Measurements from ENCODE around the gene ABL2. TPM values are rescaled to one million over a fixed set of nuclear protein-coding genes. Genes with fewer than 3 reads are reported as not detected.

The ABL2 gene
- total and polyA plus RNA-seq, 9 of the 15 experiments (the other 6 are each of a cell fraction or from before 2014, with no cell fraction given), result 1.4 to 15.0 (median 8.6) TPM

DNA sequence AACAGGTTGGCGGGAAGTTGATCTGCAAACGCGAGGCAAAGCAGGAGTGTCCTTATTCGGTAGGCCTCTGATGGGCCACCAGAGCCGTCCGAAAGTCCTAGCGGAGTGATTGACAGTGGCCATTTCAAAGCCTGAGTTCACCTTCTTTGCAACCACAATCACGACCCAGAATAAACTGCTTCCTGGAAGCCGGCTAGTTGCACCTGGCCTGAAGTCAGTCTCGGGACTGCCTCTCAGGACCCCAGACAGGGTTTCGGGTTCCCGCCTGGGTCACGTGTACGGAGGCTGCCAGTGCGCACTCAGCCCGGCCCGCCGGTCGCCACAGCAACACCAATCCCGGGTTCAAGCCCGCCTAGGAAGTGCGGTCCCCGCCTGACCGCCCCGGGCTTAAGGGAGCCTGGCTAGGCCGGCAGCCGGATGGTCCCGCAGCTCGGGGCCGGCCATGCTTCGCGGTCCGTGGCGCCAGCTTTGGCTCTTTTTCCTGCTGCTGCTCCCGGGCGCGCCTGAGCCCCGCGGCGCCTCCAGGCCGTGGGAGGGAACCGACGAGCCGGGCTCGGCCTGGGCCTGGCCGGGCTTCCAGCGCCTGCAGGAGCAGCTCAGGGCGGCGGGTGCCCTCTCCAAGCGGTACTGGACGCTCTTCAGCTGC lies 147.7 kb downstream of the ABL2 start, which contains the start of gene TOR3A (continued):
- TF ChIP-seq, protein P1, sequence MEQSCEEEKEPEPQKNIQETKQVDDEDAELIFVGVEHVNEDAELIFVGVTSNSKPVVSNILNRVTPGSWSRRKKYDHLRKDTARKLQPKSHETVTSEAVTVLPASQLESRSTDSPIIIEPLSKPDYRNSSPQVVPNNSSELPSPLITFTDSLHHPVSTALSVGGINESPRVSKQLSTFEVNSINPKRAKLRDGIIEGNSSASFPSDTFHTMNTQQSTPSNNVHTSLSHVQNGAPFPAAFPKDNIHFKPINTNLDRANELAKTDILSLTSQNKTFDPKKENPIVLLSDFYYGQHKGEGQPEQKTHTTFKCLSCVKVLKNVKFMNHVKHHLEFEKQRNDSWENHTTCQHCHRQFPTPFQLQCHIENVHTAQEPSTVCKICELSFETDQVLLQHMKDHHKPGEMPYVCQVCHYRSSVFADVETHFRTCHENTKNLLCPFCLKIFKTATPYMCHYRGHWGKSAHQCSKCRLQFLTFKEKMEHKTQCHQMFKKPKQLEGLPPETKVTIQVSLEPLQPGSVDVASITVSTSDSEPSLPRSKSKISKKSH (CRISPR knock-in tag; IDR thresholded peaks at IDR 0.05), result no peak
- TF ChIP-seq GABPB1 (CRISPR knock-in tag; IDR thresholded peaks at IDR 0.05) (peak; percentile 81), ZNF239 (CRISPR knock-in tag; IDR thresholded peaks at IDR 0.05) (no peak), KLF6 (CRISPR knock-in tag; IDR thresholded peaks at IDR 0.05; ENCODE audit: borderline replicate concordance) (no peak), TOE1 (IDR thresholded peaks at IDR 0.05; ENCODE audit: borderline replicate concordance) (peak; percentile 89), TOE1 (CRISPR knock-in tag; IDR thresholded peaks at IDR 0.05; ENCODE audit: borderline replicate concordance, low read depth) (peak; percentile 95), HEY1 (CRISPR knock-in tag; IDR thresholded peaks at IDR 0.05; ENCODE audit: borderline replicate concordance) (no peak), TRIM24 (IDR thresholded peaks at IDR 0.05) (no peak), U2AF2 (optimal IDR thresholded peaks at IDR 0.05; ENCODE audit: low read depth, low read length) (no peak), KAT8 (IDR thresholded peaks at IDR 0.05; ENCODE audit: low read depth) (no peak), BRCA1 (IDR thresholded peaks at IDR 0.05) (no peak), BRCA1 (CRISPR knock-in tag; IDR thresholded peaks at IDR 0.05) (no peak), SMARCA5 (IDR thresholded peaks at IDR 0.05) (no peak), RFX1 (IDR thresholded peaks at IDR 0.05) (peak; percentile 96), MLX (CRISPR knock-in tag; conservative IDR thresholded peaks at IDR 0.05) (no peak), LCOR (CRISPR knock-in tag; IDR thresholded peaks at IDR 0.05) (peak; percentile 75), MTF1 (CRISPR knock-in tag; IDR thresholded peaks at IDR 0.05; ENCODE audit: borderline replicate concordance) (no peak), FOXP1 (CRISPR knock-in tag; IDR thresholded peaks at IDR 0.05) (peak; percentile 93), HCFC1 (IDR thresholded peaks at IDR 0.05; ENCODE audit: low read depth, low read length) (no peak; the same call in 1 of the 2 replicates), ARID1B (IDR thresholded peaks at IDR 0.05) (0 out of 2 replicates have a peak, but pooled peaks have one; percentile 21)
- TF ChIP-seq, protein P2, sequence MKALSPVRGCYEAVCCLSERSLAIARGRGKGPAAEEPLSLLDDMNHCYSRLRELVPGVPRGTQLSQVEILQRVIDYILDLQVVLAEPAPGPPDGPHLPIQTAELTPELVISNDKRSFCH (CRISPR knock-in tag; IDR thresholded peaks at IDR 0.05), result no peak
- TF ChIP-seq, protein P2 (tag; IDR thresholded peaks at IDR 0.05), result peak; percentile 60
- TF ChIP-seq, protein P3, sequence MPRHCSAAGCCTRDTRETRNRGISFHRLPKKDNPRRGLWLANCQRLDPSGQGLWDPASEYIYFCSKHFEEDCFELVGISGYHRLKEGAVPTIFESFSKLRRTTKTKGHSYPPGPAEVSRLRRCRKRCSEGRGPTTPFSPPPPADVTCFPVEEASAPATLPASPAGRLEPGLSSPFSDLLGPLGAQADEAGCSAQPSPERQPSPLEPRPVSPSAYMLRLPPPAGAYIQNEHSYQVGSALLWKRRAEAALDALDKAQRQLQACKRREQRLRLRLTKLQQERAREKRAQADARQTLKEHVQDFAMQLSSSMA (CRISPR knock-in tag; IDR thresholded peaks at IDR 0.05), result no peak
- TF ChIP-seq, protein P4, sequence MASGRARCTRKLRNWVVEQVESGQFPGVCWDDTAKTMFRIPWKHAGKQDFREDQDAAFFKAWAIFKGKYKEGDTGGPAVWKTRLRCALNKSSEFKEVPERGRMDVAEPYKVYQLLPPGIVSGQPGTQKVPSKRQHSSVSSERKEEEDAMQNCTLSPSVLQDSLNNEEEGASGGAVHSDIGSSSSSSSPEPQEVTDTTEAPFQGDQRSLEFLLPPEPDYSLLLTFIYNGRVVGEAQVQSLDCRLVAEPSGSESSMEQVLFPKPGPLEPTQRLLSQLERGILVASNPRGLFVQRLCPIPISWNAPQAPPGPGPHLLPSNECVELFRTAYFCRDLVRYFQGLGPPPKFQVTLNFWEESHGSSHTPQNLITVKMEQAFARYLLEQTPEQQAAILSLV (tag; IDR thresholded peaks at IDR 0.05), result no peak
- TF ChIP-seq, protein P5, sequence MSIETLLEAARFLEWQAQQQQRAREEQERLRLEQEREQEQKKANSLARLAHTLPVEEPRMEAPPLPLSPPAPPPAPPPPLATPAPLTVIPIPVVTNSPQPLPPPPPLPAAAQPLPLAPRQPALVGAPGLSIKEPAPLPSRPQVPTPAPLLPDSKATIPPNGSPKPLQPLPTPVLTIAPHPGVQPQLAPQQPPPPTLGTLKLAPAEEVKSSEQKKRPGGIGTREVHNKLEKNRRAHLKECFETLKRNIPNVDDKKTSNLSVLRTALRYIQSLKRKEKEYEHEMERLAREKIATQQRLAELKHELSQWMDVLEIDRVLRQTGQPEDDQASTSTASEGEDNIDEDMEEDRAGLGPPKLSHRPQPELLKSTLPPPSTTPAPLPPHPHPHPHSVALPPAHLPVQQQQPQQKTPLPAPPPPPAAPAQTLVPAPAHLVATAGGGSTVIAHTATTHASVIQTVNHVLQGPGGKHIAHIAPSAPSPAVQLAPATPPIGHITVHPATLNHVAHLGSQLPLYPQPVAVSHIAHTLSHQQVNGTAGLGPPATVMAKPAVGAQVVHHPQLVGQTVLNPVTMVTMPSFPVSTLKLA (conservative IDR thresholded peaks at IDR 0.05), result peak; percentile 64 to 84
